ENCODE data around the gene SSTR3. TPM values are rescaled to one million over a fixed set of nuclear protein-coding genes. Genes with fewer than 3 reads are reported as not detected.

SSTR3 gene
- total and polyA plus RNA-seq, 2 donors from 2014 or later = 0.13 to 0.56 TPM

DNA sequence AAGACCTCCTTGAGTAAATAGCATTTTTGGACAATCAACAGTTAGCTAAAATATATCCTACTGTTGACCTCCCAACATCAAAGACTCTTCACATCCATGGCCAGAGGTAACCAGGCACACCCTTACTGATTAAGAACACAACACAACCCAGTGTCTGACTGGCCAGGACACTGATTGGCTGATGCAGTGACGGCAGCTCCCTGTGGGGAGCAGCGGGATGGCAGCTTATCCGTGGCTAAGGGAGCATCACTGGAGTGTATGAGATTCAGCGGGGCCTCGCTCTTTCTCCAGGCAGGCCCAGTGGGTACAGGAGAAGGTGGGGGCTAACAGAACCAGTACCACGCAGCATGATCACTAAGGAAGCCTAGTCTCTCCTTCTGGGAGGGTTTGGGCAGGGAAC, 52.2 kb downstream of the SSTR3 start:
- FAIRE-seq = no peak
- Histone ChIP-seq H3K9ac (ENCODE audit: low read length in 3 of 3) (no peak overlapping the region), H3K9me3 (ENCODE audit: control insufficient read depth in 2 of 3, insufficient read depth in 1 of 3, low read length in 3 of 3) (no peaks in the 10 kb centered on the region), H3K27me3 (ENCODE audit: control insufficient read depth, insufficient read depth, low read length) (no peaks in the 10 kb centered on the region), H3K27ac (ENCODE audit: low read depth in 2 of 2, low read length in 2 of 2) (no peak overlapping the region), H3K4me1 (ENCODE audit: control insufficient read depth in 2 of 3, insufficient read depth in 2 of 3, low read depth in 1 of 3, low read length in 3 of 3) (no peaks in the 10 kb centered on the region), H3K4me3 (ENCODE audit: low read length in 3 of 3) (no peak overlapping the region), H3K36me3 (ENCODE audit: control insufficient read depth in 2 of 3, insufficient read depth in 3 of 3, low read length in 3 of 3) (no peaks in the 10 kb centered on the region)
- TF ChIP-seq, protein P1, sequence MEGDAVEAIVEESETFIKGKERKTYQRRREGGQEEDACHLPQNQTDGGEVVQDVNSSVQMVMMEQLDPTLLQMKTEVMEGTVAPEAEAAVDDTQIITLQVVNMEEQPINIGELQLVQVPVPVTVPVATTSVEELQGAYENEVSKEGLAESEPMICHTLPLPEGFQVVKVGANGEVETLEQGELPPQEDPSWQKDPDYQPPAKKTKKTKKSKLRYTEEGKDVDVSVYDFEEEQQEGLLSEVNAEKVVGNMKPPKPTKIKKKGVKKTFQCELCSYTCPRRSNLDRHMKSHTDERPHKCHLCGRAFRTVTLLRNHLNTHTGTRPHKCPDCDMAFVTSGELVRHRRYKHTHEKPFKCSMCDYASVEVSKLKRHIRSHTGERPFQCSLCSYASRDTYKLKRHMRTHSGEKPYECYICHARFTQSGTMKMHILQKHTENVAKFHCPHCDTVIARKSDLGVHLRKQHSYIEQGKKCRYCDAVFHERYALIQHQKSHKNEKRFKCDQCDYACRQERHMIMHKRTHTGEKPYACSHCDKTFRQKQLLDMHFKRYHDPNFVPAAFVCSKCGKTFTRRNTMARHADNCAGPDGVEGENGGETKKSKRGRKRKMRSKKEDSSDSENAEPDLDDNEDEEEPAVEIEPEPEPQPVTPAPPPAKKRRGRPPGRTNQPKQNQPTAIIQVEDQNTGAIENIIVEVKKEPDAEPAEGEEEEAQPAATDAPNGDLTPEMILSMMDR (IDR thresholded peaks at IDR 0.05; ENCODE audit: borderline replicate concordance, extremely low read depth, insufficient read depth) = no peak
- intact Hi-C loops (cut with DNase I) = no loop called here
- peak in 1 of 5 donors; percentile 43 for DNase-seq

DNA sequence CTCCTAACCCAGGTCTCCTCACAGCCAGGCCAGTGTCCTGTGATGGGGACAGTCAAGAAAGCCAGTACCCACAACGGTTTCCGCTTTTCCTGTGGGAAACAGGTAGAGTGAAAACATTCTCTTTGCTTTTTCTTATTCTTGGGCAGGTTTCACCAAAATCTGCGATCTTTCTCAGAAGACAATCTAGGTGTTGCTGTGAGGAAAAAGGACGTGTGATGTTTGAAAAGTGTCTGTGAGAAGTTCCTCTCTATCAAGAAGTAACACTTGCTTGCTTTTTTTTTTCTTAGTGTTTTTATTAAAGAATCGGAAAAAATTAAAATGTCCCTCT, 53.4 kb downstream of the SSTR3 start:
- no peak overlapping the region for H3K9ac ChIP-seq (ENCODE audit: low read length in 3 of 3)
- no peak overlapping the region for H3K27ac ChIP-seq (ENCODE audit: low read depth in 2 of 2, low read length in 2 of 2)
- no peaks in the 10 kb centered on the region for H3K9me3 ChIP-seq (ENCODE audit: control insufficient read depth in 2 of 3, insufficient read depth in 1 of 3, low read length in 3 of 3)
- TF ChIP-seq, protein P1 (IDR thresholded peaks at IDR 0.05; ENCODE audit: borderline replicate concordance, extremely low read depth, insufficient read depth) = no peak
- H3K27me3 ChIP-seq (ENCODE audit: control insufficient read depth, insufficient read depth, low read length) = no peaks in the 10 kb centered on the region
- DNase-seq = no peak
- intact Hi-C loops (cut with DNase I) = no loop called here
- no peaks in the 10 kb centered on the region for H3K4me1 ChIP-seq (ENCODE audit: control insufficient read depth in 2 of 3, insufficient read depth in 2 of 3, low read depth in 1 of 3, low read length in 3 of 3)
- FAIRE-seq = no peak
- H3K36me3 ChIP-seq (ENCODE audit: control insufficient read depth in 2 of 3, insufficient read depth in 3 of 3, low read length in 3 of 3) = no peaks in the 10 kb centered on the region
- H3K4me3 ChIP-seq (ENCODE audit: low read length in 3 of 3) = no peak overlapping the region

DNA sequence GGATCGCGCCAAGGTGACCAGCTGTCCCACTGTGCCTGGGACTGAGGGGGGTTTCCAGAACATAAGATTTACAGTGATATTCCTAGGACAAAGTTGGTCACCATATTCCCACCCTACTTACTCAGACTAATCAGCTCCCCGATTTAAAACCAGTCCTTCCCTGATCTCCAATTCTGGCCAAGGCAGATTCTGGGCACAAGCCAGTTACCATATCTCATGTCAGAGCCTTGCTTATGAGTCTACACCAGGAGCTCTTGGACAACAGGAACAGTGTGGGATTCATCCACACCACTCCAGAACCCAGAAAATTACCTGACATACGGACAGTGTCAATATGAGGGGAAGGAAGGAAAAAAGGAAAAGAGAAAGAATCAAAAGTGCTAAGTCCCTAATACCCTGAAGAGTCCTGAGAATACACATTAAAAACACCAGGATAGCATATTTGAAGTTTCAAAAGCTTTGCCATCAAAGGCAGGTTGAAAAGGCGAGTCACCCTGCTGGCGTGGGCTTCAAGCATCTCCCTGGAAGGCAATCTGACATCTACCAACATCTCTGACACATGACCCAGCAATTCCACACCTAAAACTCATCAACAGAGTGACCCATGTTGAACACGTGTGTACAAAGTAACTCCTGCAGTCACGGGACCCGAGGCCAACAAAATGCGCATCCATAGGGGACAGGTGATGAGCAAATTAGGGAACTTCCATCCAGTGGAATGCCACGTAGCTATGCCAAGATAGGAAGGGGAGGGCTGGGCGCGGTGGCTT, 54.6 kb downstream of the SSTR3 start:
- DNase-seq (peak in 2 of 5 donors; percentile 12 to 53), FAIRE-seq (no peak)
- no peak overlapping the region for H3K4me3 ChIP-seq (ENCODE audit: low read length in 3 of 3)
- H3K4me1 ChIP-seq (ENCODE audit: control insufficient read depth in 2 of 3, insufficient read depth in 2 of 3, low read depth in 1 of 3, low read length in 3 of 3) = no peaks in the 10 kb centered on the region
- no peaks in the 10 kb centered on the region for H3K27me3 ChIP-seq (ENCODE audit: control insufficient read depth, insufficient read depth, low read length)
- TF ChIP-seq, protein P1 (IDR thresholded peaks at IDR 0.05; ENCODE audit: borderline replicate concordance, extremely low read depth, insufficient read depth) = no peak
- H3K9me3 ChIP-seq (ENCODE audit: control insufficient read depth in 2 of 3, insufficient read depth in 1 of 3, low read length in 3 of 3) = no peaks in the 10 kb centered on the region
- H3K27ac ChIP-seq (ENCODE audit: low read depth in 2 of 2, low read length in 2 of 2) = no peak overlapping the region
- H3K9ac ChIP-seq (ENCODE audit: low read length in 3 of 3) = no peak overlapping the region
- intact Hi-C loops (cut with DNase I) = no loop called here
- H3K36me3 ChIP-seq (ENCODE audit: control insufficient read depth in 2 of 3, insufficient read depth in 3 of 3, low read length in 3 of 3) = no peaks in the 10 kb centered on the region

Data from kidney (tissue), 14 donors.